T-helper 1 cell treated with Interleukin-12 subunit alpha and Interleukin-12 subunit beta and Interleukin-4 antibody, amounts not matched to agents 30 ng/mL and 1 ng/mL, for 36 hours (primary cell): ENCODE data around the gene PSMB9. TPM values are rescaled to one million over a fixed set of nuclear protein-coding genes. Genes with fewer than 3 reads are reported as not detected.
"Not testable (repeated sequence)": the region's sequence is repeated elsewhere in the genome, so short reads cannot be mapped to it uniquely, and the experiment has no call there.

Experiments
- intact Hi-C: fragments of 100-400 bp; cut with micrococcal nuclease; formaldehyde crosslinking; loops from one replicate; pipeline ENCODE4 v1.15.1; 2024
- total RNA-seq: library from RNA; stranded (reverse); gene quantifications from 2 replicates; pipeline ENCODE4 v1.2.3, GENCODE V29; 2022

Gene PSMB9
- total RNA-seq, 1 donor from 2014 or later: 424 TPM

DNA sequence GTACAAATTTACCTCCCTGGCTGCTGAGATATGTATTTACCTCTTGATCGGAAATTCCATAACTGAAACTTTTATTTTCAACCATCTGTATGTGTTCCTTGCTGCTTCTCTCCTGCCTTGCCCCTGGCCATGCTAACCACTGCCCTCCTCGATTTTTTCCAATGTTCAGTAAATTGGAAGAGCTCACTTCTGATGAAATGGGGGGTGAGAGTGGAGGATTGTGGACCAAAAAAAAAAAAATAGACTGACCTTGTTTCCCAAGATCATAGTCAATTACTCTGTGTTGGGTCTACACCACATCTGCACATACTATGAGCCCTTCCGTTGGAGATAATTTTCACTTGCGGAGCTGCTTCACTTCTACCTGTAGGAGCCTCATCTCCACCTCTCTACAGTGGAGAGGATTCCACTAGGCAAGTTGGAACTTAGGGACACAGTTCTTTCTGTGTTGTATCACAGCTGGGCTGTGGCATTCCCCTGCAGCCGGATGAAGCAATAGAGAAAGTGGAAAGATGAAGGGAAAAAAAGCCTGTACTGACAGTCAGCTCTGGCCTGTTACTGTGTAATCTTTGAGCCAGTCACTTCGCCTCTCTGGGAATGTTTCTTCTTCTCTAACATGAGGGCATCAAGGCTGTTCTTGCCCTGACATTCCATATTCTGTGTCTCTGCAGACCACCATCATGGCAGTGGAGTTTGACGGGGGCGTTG, 1.6 kb downstream of the PSMB9 start:
- intact Hi-C loops: loop anchor here (10.0 kb wide), 2 partner anchors 881 to 1191 kb away; partner anchors contain the start of genes C6orf47, CSNK2B, DXO and GPANK1

DNA sequence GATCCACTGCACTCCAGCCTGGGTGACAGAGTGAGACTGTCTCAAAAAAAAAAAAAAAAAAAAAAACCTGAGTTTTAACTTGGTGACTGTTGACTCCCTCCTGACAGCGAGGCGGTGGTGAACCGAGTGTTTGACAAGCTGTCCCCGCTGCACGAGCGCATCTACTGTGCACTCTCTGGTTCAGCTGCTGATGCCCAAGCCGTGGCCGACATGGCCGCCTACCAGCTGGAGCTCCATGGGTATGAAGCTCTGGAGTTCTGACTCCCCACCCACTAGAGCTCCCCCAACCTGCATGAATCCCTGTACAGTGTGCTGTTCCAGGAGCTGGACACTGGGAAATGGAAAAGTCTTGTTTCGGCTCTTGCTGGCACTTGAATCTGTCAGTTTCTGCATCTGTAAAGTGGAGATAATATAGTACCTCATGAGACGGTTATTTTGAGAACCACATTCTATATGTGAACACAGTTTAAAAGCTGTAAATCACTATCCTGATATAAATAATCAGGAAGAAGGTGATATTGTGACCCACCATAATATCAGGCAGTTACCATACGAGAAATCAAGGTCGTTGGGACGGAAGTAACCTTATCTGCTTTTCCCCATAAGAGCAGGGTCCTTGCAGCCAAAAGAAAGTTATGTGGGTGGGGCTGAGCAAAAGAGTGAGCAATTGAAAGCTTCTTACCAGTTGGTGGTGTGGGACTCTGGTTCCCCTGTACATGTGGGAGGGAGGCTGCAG, 3.3 kb downstream of the PSMB9 start:
- intact Hi-C loops: loop anchor here (10.0 kb wide), 2 partner anchors 883 to 1193 kb away; partner anchors contain the start of genes C6orf47, CSNK2B, DXO and GPANK1

DNA sequence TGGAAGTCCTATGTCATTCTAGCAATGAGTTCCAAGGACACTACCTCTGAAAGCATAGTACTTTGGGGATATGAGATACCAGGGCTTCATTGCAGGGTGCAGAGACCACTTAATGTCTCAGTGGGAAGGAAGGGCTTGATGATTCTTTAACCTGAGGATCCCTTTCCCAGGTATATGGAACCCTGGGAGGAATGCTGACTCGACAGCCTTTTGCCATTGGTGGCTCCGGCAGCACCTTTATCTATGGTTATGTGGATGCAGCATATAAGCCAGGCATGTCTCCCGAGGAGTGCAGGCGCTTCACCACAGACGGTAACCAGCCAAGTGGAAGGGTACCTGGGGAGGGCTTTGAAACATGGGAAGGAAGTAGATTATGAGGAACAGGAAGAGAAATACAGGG, 4.2 kb downstream of the PSMB9 start:
- intact Hi-C loops: loop anchor here (10.0 kb wide), 2 partner anchors 883 to 1193 kb away; partner anchors contain the start of genes C6orf47, CSNK2B, DXO and GPANK1

DNA sequence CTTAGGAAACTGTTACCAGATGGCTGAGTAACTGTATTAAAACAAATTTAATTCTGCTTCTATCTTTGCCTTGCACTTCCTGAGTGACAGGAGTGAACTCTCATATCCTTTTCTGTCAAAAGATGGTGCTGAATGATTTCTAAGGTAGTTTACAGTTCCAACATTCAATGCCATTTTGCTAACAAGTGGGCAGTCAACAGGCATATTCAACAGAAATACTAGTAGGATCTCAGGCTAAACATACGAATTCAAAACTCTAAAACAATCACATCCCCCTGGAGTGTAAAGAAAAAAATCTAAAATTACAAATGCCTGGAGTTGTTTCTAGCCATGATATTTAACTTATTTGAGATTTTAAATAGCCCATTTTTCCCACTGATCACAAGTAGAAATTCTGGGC, 6.7 kb downstream of the PSMB9 start:
- intact Hi-C loops: no loop called here

DNA sequence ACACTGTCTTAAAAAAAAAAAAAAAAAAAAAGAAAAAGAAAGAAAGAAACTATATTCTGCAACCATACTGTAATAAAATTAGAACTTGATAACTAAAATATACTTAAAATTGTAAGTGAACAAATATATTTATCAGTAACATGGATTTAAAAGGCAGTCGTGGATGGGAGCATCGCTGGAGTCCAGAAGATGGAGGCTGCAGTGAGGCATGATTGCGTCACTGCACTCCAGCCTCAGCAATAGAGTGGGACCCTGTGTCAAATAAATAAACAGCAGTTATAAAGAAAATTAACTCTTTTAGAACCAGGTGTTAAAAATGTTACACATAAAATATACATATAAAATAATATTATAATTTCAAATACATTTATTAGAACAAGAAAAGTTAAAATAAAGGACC, 8.7 kb downstream of the PSMB9 start:
- intact Hi-C loops: no loop called here

DNA sequence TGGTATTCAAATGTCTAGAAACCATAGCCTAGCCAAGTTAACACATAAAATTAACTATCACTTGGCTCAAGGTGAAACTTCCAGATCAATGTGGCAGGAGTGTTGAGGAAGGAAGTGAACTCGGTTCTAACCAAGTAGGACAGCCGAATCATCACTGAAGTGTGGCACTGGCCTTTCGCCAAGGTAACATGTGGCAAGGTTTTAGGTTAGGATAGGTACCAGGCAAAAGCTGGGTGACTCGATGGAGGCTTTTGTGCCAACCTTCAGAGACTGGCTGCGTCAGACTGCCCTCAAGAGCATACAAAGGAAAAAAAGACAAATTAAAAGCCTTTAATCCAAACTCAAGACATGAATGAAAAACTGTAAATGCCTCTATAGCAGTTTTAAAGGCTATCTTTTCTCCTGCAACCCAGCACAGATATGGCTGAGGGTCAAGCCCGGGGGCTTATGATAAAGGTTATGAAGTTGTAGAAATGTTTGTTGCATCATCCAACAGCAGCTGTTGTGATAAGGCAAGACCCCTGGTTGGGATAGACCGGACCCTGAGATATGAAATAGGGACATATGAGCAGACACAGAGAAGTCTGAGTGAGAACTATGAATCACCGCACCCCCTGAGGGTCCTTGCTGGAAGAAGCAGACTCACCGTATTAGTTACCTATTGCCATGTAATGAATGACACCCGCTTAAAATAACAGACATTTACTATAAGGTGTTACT, 11.9 kb downstream of the PSMB9 start:
- intact Hi-C loops: loop anchor here (5.0 kb wide), 1 partner anchor 179 kb away; no protein-coding TSS in a partner anchor

DNA sequence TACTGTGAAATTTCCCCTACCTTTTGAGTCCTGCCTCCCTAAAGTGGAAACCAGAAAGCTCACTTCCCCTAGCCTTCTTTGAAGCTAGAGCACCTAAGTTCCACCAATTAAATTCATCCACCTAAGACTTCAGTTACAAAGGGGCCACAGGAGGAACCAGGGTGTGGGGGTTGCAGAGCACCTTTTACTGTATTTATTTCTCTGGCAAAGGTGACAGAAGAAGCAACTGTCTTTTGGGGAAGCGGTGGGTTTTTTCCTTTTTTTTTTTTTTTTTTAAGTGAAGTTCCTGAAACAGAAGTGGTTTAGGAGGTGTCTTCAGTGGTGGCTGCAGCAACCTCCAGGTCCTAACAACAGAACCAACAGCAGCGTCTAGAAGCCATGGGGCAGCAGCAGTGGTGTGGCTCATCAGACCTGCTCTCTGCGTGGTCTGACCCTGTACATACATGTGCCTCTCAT, 13.1 kb downstream of the PSMB9 start:
- intact Hi-C loops: loop anchor here (5.0 kb wide), 1 partner anchor 180 kb away; no protein-coding TSS in a partner anchor

DNA sequence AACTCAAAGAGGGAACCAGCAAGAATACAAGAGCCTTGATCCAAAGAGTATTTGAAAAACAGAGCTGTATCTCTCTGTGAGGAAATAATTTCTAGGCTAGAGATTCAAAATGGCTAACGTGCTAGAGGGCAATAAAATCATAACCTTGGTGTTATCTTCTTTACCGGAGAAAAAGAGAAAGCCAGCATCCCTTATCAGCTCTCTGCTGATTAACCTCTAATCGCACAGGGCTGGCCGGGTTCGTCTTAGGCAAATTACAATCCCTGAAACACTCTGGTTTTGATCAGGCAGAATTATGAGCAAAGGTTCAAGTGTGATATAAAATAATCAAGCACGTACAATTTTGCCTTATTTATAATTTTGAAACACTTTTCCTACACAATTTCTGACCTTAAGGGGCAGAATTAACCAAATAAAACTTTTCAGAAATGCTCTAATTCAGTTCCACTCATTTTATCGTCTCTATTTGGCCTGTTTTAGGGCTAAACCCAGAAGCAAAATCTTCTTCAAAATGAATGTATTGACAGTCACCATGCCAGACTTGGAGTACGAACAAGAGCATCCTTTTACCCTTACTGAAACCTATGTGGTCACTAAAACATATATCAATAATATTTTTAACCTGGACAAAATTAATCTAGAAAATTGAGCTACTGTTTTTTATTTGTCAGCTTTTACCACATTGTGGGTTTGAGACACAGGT, 13.7 kb downstream of the PSMB9 start:
- intact Hi-C loops: loop anchor here (1.0 to 5.0 kb wide), 7 partner anchors 13 to 454 kb away; partner anchors contain the start of genes PSMB8, PSMB9 and TAP2

DNA sequence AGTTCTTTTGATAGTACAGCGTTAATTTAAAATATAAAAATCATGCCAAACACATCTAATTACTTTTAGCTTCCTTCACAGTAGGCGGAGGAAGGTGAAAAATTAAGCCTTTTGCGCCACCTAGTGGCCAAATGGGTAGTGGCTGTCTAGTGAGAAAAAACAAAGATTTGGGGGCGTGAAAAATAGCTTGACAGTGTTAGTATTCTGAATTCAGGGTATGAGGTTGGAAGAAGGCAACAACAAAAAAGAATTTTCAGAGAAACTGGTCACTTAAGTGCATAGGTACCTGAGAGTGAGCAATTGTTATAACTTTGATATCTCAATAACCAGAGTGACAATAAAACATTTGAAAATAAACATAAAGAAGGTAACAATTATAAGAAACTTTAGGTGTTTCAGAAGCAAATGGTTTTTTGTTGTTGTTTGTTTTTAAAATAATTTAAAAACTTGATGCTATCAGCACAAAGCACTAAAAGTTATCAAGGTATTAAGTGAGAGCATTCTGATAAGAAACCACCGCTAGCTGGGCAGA, 14.3 kb downstream of the PSMB9 start:
- intact Hi-C loops: loop anchor here (1.0 to 5.0 kb wide), 7 partner anchors 14 to 455 kb away; partner anchors contain the start of genes PSMB8, PSMB9 and TAP2

DNA sequence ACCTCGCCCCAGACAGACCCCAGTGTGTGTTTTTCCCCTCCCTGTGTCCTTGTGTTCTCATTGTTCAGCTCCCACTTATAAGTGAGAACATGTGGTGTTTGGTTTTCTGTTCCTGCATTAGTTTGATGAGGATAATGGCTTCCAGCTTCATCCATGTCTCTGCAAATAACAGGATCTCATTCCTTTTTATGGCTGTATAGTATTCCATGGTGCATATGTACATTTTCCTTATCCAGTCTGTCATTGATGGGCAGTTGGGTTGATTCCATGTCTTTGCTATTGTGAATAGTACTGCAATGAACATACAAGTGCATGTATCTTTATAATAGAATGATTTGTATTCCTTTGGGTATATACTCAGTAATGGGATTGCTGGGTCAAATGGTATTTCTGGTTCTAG, 20.0 kb downstream of the PSMB9 start:
- intact Hi-C loops: not testable (repeated sequence)

DNA sequence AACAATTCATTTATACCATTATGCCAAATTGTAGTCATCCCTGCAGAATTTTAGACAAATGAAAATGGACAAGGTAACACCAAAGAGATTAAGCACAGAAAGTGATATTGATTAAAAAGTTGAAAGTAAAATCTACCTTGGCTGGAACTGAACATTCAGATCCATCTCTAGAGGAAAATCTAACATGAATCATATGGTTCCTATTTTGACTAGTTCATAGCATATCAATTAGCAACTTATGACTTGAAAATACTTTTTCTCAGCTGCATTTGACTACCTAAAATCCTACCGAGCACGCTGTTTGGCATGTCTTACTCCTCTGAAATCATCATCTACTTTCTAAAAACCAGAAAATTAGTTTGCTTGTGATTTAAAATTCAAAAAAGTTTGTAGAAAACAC, 22.6 kb downstream of the PSMB9 start:
- intact Hi-C loops: no loop called here

DNA sequence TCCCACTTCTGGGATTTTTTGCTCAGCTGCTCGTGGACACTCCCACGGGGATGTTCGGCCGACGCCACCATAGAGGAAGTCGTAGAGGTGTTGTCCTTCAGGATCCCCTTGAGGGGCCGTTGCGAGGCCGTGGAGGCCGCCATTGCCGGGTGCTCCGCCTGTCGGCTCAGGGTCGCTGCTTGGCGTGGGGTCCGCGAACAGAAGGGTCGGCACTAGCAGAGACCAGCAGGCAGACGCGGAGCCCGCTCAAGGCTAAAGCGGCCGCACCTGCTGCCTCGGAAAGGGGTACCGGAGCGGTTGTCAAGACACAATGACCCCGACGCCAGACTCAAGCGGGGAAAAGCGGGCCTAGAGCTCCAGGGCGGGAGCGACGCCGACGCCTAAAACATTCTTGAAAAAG, 25.7 kb downstream of the PSMB9 start:
- intact Hi-C loops: no loop called here

DNA sequence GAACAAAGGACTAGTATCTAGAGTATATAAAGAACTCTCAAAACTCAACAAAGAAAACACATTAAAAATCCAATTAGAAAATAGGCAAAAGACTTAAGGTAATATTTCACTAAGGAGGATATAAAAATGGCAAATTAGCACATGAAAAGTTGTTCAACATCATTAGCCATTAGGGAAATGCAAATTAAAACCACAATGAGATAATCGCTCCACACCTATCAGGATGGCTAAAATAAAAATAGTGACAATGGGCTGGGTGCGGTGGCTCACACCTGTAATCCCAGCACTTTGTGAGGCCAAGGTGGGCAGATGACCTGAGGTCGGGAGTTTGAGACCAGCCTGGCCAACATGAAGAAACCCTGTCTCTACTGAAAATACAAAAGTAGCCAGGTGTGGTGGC, 27.0 kb downstream of the PSMB9 start:
- intact Hi-C loops: not testable (repeated sequence)

DNA sequence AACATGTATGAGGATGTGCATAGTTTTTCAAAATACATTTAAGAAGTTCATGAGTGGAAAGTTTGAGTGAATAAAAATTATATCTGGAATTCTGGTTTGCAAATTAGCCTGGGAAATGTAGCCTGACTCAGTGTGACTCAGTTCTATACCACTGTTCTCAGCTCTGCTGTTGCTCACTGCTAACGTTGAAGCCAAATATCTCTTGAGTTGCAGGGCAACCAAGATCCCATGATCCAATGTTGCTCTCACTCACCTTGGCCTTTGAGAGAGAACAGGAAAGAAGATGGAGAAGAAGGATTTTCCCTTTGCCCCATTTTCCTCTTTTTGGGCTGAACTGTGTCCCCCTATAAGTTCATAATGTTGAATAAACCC, 28.9 kb downstream of the PSMB9 start:
- intact Hi-C loops: no loop called here

DNA sequence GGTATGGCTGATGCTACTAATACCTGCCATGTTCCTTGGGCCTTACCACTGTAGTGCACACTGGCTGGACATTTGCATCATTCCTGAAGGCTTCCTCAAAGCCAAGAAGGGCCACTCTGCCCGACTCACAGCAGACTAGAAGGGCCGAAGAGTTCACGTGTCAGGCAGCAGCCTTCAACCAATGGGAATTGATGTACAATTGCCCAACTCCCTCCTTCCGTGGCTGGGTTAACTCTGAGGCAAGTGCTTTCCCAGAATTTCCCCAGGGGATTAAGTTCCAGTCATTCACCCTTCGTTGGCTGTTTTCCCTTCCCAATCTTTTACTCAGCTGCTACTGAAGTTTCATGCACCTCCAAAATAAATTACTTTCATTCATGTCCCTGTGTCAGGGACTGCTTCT, 29.8 kb downstream of the PSMB9 start:
- intact Hi-C loops: no loop called here

DNA sequence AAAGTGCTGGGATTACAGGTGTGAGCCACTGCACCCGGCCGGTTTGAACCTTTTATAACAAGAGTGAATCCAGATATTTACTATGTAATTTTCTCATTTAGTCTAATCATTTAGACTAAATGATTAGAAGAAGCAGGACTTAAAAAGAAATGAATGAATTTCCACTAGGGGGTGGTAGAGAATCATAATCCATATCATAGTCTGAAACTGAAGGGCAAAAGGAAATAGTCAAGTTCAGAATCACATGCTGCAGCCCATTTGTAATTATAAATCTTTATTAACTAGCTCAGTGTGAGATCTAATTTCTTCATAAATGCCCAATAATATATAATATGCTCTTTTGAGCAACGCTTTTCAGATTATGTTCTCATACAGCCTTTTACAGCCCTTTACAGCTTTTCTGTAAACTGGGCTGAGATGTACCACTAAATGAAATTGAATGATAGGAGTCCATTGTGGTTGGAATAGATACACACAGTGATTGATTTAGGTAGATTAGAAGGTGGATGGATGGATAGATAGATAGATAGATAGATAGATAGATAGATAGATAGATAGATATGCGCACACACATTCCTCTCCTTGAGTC, 31.8 kb downstream of the PSMB9 start:
- intact Hi-C loops: loop anchor here (1.0 to 5.0 kb wide), 7 partner anchors 9 to 197 kb away; partner anchors contain the start of gene HLA-DMA

DNA sequence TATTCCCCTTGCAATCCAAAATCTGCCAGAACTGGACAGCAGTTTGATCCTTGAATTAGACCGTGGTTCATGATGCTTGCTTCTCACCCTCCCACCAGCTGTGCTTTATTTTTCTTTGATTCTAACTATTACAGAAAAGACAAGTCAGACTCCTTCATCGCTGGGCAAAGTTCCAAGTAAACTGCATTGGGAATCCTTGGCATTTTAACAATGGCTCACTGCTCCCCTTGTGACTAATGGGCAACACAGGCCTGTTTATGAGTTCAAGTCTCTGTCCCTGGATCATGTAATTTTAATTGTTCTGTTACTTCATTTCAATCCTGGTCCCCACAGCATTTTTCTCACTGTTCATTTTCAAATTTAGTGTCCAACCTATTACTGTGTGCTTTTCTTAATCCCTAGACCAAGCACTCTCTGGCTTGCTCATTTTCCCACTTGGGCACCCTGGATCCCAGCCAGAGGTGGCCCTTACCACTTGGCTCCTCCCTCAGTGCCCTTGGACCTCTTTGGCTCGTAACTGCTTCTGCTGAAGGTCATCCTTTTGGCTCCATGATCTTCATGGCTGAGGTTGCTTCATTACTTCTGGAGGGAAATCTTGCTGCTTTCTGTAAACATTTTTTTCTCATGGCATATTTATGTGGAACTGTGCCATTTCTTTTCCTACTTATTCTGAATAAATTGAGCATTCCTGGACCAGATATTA, 32.8 kb downstream of the PSMB9 start:
- intact Hi-C loops: loop anchor here (5.0 kb wide), 1 partner anchor 195 kb away; no protein-coding TSS in a partner anchor

DNA sequence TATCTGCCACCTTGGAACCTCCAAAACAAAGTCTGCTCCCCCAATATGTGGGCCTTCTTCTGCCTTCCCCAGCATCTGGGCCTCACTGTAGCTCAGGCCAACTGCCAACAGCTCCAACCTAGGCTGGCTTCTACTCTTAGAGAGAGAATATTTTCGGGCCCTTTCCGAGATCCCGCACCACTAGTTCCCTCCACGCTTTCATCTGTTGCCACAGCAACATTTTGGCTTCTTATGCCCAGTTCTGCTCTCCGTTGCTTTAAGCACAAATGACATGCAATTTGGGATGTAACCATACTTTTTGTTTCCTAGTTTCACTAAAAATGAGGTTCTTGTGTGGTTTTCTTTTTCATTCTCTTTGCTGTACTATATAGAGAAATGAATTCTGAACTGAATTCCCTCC, 33.6 kb downstream of the PSMB9 start:
- intact Hi-C loops: loop anchor here (5.0 kb wide), 1 partner anchor 195 kb away; no protein-coding TSS in a partner anchor

DNA sequence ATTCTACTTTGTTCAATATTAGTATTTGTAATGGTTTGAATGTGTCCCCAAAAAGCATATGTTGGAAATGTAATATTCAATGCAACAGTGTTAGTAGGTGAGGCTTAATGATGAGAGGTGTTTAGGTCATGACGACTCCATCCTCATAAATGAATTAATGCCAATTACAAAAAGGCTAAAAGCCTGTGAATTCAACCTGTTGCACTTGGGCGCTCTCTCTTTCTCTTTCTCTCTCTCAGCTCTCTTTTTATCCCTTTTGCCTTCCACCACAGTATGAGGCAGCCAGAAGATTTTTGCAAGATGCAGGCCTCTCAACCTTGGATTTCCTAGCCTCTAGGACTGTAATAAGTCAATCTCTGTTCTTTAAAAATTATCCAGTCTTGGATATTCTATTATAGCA, 34.6 kb downstream of the PSMB9 start:
- intact Hi-C loops: loop anchor here (5.0 kb wide), 1 partner anchor 194 kb away; no protein-coding TSS in a partner anchor
